T follicular helper cell (primary cell): ENCODE data around the gene GTPBP6.
"Not testable (repeated sequence)": the region's sequence is repeated elsewhere in the genome, so short reads cannot be mapped to it uniquely, and the experiment has no call there.

Experiments used
- DNase-seq: peaks from one replicate; pipeline ENCODE4 v3.0.0-alpha.2; 2020; ENCODE audit warnings: low read depth

The GTPBP6 gene

GRCh38 chrX:264634-265455, 53.8 kb downstream of the GTPBP6 start:
- no peak for DNase-seq

GRCh38 chrX:264006-264405, 54.6 kb downstream of the GTPBP6 start:
- not testable (repeated sequence) for DNase-seq

GRCh38 chrX:262381-262909, 56.2 kb downstream of the GTPBP6 start:
- no peak for DNase-seq

GRCh38 chrX:261919-262352, 56.7 kb downstream of the GTPBP6 start:
- DNase-seq, result no peak

- no peak for DNase-seq
Observed at GRCh38 chrX:261167-261918, 57.3 kb downstream of the GTPBP6 start.

- DNase-seq, result no peak
Observed at GRCh38 chrX:259692-260355, 58.8 kb downstream of the GTPBP6 start.

GRCh38 chrX:258291-259040, 60.1 kb downstream of the GTPBP6 start:
- no peak for DNase-seq

- no peak for DNase-seq
Observed at GRCh38 chrX:257681-258289, 60.8 kb downstream of the GTPBP6 start.

GRCh38 chrX:257054-257453, 61.5 kb downstream of the GTPBP6 start:
- not testable (repeated sequence) for DNase-seq

GRCh38 chrX:255923-256331, 62.7 kb downstream of the GTPBP6 start:
- DNase-seq, result no peak
